IMR-90 (cell line): Measurements from ENCODE around the gene EXO1. TPM values are rescaled to one million over a fixed set of nuclear protein-coding genes. Genes with fewer than 3 reads are reported as not detected.

Experiments used
- ATAC-seq: fragments of 200-7000 bp; cut with Tn5 transposase; 2 replicates; pipeline ENCODE4 v1.9.1; 2020; ENCODE audit warnings: low read depth, mild to moderate bottlenecking, moderate library complexity
- BruUV-seq: library from RNA; stranded (reverse); fragments of 400-500 nt; replicated peaks from 2 replicates; lab custom pipeline; 2021; lab: Mats Ljungman, UMichigan
- CTCF ChIA-PET: fragments of 300-600 bp; formaldehyde crosslinking; extraction: SDS; loops from one replicate; lab custom pipeline; 2021; ENCODE audit warnings: antibody characterized with exemption; lab: Yijun Ruan, JAX
- POLR2A ChIA-PET: fragments of 300-600 bp; sonication (Branson Sonifier 250); formaldehyde crosslinking; loops from one replicate; lab custom pipeline; 2022; ENCODE audit warnings: antibody characterized with exemption; ENCODE audit not compliant: unreplicated experiment; lab: Charles Lee
- DNase-seq: peaks from one replicate; pipeline ENCODE4 v3.0.0; 2013
- H2AFZ ChIP-seq: replicated peaks from 2 replicates; pipeline ENCODE3; 2013; ENCODE audit warnings: low read length, mild to moderate bottlenecking; ENCODE audit not compliant: poor library complexity
- H2AK5ac ChIP-seq: 2 replicates; pipeline ENCODE4 v1.6.1; 2013; ENCODE audit warnings: low read depth, low read length, inconsistent platforms
- H2AK9ac ChIP-seq: replicated peaks from 2 replicates; pipeline ENCODE3; 2013; ENCODE audit warnings: mild to moderate bottlenecking, low read depth, low read length, moderate library complexity; ENCODE audit not compliant: poor library complexity
- H2BK120ac ChIP-seq: 2 replicates; pipeline ENCODE4 v1.6.1; 2013; ENCODE audit warnings: low read depth, low read length, inconsistent platforms
- H2BK15ac ChIP-seq: 3 replicates; pipeline ENCODE4 v1.6.1; 2013; ENCODE audit warnings: low read depth, low read length, inconsistent platforms
- H2BK20ac ChIP-seq: 2 replicates; pipeline ENCODE4 v1.6.1; 2013; ENCODE audit warnings: low read depth, mild to moderate bottlenecking, inconsistent platforms, low read length, moderate library complexity
- H2BK5ac ChIP-seq: 2 replicates; pipeline ENCODE4 v1.6.1; 2013; ENCODE audit warnings: mild to moderate bottlenecking, low read depth, low read length, inconsistent platforms; ENCODE audit not compliant: poor library complexity, severe bottlenecking
- H3K14ac ChIP-seq: replicated peaks from 2 replicates; pipeline ENCODE4 v1.6.1; 2013; ENCODE audit warnings: low read depth, low read length, inconsistent platforms
- H3K18ac ChIP-seq: 2 replicates; pipeline ENCODE4 v1.6.1; 2013; ENCODE audit warnings: low read depth, low read length, control low read depth
- H3K23ac ChIP-seq: 2 replicates; pipeline ENCODE4 v1.6.1; 2013; ENCODE audit warnings: low read depth, low read length, inconsistent platforms
- H3K27ac ChIP-seq: 2 replicates; pipeline ENCODE4 v1.5.1; 2013; ENCODE audit warnings: mild to moderate bottlenecking, control low read depth, low read length; ENCODE audit not compliant: insufficient read depth
- H3K27me3 ChIP-seq: 2 replicates; pipeline ENCODE4 v1.6.1; 2013; ENCODE audit warnings: low read length; ENCODE audit not compliant: control insufficient read depth, insufficient read depth
- H3K36me3 ChIP-seq: 2 replicates; pipeline ENCODE4 v1.6.1; 2013; ENCODE audit warnings: low read length, mixed read lengths; ENCODE audit not compliant: control insufficient read depth, insufficient read depth
- H3K4ac ChIP-seq: 2 replicates; pipeline ENCODE4 v1.6.1; 2013; ENCODE audit warnings: low read depth, low read length, inconsistent platforms
- H3K4me1 ChIP-seq: 2 replicates; pipeline ENCODE4 v1.6.1; 2013; ENCODE audit warnings: low read length, mixed read lengths; ENCODE audit not compliant: control insufficient read depth, insufficient read depth
- H3K4me2 ChIP-seq: 2 replicates; pipeline ENCODE4 v1.6.1; 2013; ENCODE audit warnings: low read depth, mild to moderate bottlenecking, control low read depth, low read length, moderate library complexity
- H3K4me3 ChIP-seq: 2 replicates; pipeline ENCODE4 v1.5.1; 2013; ENCODE audit warnings: low read depth, mild to moderate bottlenecking, control low read depth, low read length, moderate library complexity; ENCODE audit not compliant: insufficient read depth
- H3K56ac ChIP-seq: 2 replicates; pipeline ENCODE4 v1.6.1; 2013; ENCODE audit warnings: low read length, inconsistent platforms; ENCODE audit not compliant: insufficient read depth; ENCODE audit errors: extremely low read depth
- H3K79me1 ChIP-seq, 2 experiments: 2 replicates each; pipeline ENCODE4 v1.6.1; 2013; ENCODE audit warnings: low read length in 2 of 2, inconsistent platforms in 1 of 2, low read depth in 1 of 2
- H3K9ac ChIP-seq: 2 replicates; pipeline ENCODE4 v1.6.1; 2013; ENCODE audit warnings: low read depth, low read length, control low read depth
- H3K9me1 ChIP-seq: 2 replicates; pipeline ENCODE4 v1.6.1; 2013; ENCODE audit warnings: low read length, inconsistent platforms; ENCODE audit not compliant: insufficient read depth
- H3K9me3 ChIP-seq: 2 replicates; pipeline ENCODE4 v1.6.1; 2013; ENCODE audit warnings: low read length; ENCODE audit not compliant: control insufficient read depth, insufficient read depth
- H4K20me1 ChIP-seq: 2 replicates; pipeline ENCODE4 v1.6.1; 2013; ENCODE audit warnings: low read length, inconsistent platforms; ENCODE audit not compliant: insufficient read depth
- H4K5ac ChIP-seq: 2 replicates; pipeline ENCODE4 v1.6.1; 2013; ENCODE audit warnings: mild to moderate bottlenecking, low read depth, low read length, control low read depth
- H4K8ac ChIP-seq, 2 experiments: 2 replicates each; pipeline ENCODE4 v1.6.1; 2013; ENCODE audit warnings: low read depth in 2 of 2, low read length in 2 of 2, control low read depth in 1 of 2, inconsistent platforms in 1 of 2
- H4K91ac ChIP-seq: 2 replicates; pipeline ENCODE4 v1.6.1; 2013; ENCODE audit warnings: low read depth, low read length, inconsistent platforms; ENCODE audit not compliant: insufficient read depth
- BHLHE40 ChIP-seq: fragments of 150-350 bp; IDR thresholded peaks from 2 replicates; pipeline ENCODE4 v1.6.1; 2016; ENCODE audit warnings: mild to moderate bottlenecking, low read depth, low read length
- CEBPB ChIP-seq: IDR thresholded peaks from 2 replicates; pipeline ENCODE4 v1.6.1; 2012; ENCODE audit warnings: low read depth, low read length, improper control_type of control experiment
- CTCF ChIP-seq: conservative IDR thresholded peaks from 2 replicates; pipeline ENCODE4 v1.5.1; 2012; ENCODE audit warnings: mild to moderate bottlenecking, low read depth, low read length, improper control_type of control experiment
- ELK1 ChIP-seq: fragments of 150-350 bp; IDR thresholded peaks from 2 replicates; pipeline ENCODE4 v1.6.1; 2016; ENCODE audit warnings: low read depth, mild to moderate bottlenecking, low read length, moderate library complexity, borderline replicate concordance
- FOS ChIP-seq: fragments of 150-350 bp; IDR thresholded peaks from 2 replicates; pipeline ENCODE4 v1.6.1; 2016; ENCODE audit warnings: low read depth, low read length
- MAFK ChIP-seq: IDR thresholded peaks from 2 replicates; pipeline ENCODE4 v1.6.1; 2012; ENCODE audit warnings: low read depth, low read length, improper control_type of control experiment
- MAZ ChIP-seq: IDR thresholded peaks from 2 replicates; pipeline ENCODE4 v1.6.1; 2012; ENCODE audit warnings: low read depth, mild to moderate bottlenecking, low read length, improper control_type of control experiment, moderate library complexity, borderline replicate concordance
- MXI1 ChIP-seq: IDR thresholded peaks from 2 replicates; pipeline ENCODE4 v1.6.1; 2012; ENCODE audit warnings: low read depth, mild to moderate bottlenecking, low read length, moderate library complexity, borderline replicate concordance
- NFE2L2 ChIP-seq: fragments of 150-350 bp; IDR thresholded peaks from 2 replicates; pipeline ENCODE4 v1.6.1; 2016; ENCODE audit warnings: low read depth, mild to moderate bottlenecking, low read length
- POLR2A ChIP-seq: IDR thresholded peaks from 2 replicates; pipeline ENCODE4 v1.6.1; 2012; ENCODE audit warnings: mild to moderate bottlenecking, low read depth, low read length
- RAD21 ChIP-seq: IDR thresholded peaks from 2 replicates; pipeline ENCODE4 v1.6.1; 2012; ENCODE audit warnings: low read length, improper control_type of control experiment
- RCOR1 ChIP-seq: IDR thresholded peaks from 2 replicates; pipeline ENCODE4 v1.6.1; 2012; ENCODE audit warnings: mild to moderate bottlenecking, low read length, improper control_type of control experiment; ENCODE audit not compliant: insufficient replicate concordance
- RFX5 ChIP-seq: IDR thresholded peaks from 2 replicates; pipeline ENCODE4 v1.8.0; 2012; ENCODE audit warnings: low read depth, mild to moderate bottlenecking, low read length, moderate library complexity
- SMC3 ChIP-seq: fragments of 150-350 bp; IDR thresholded peaks from 2 replicates; pipeline ENCODE4 v1.6.1; 2016; ENCODE audit warnings: low read depth, mild to moderate bottlenecking, antibody characterized with exemption, low read length, moderate library complexity
- USF2 ChIP-seq: fragments of 150-350 bp; IDR thresholded peaks from 2 replicates; pipeline ENCODE4 v1.6.1; 2017; ENCODE audit warnings: mild to moderate bottlenecking, antibody characterized with exemption, low read length, low read depth
- WGBS, 2 experiments: methylation state at CpG; one replicate each; pipeline versions ENCODE4 v1.1.5 to v1.1.7; 2013; ENCODE audit warnings: missing lambda C conversion rate in 2 of 2; ENCODE audit not compliant: insufficient read length in 1 of 2; ENCODE audit errors: extremely low coverage in 2 of 2; 5-methylcytosine and 5-hydroxymethylcytosine counted together
- dilution Hi-C: fragments of 300-500 bp; cut with HindIII; formaldehyde crosslinking; loops from one replicate; pipeline ENCODE4 v1.14.3; 2018; ENCODE audit warnings: low sequenced_read_pairs; ENCODE audit not compliant: unreplicated experiment
- in situ Hi-C: fragments of 300-500 bp; cut with MboI; formaldehyde crosslinking; loops from 3 replicates; pipeline ENCODE4 v1.14.3; 2019; ENCODE audit warnings: low sequenced_read_pairs, inconsistent platforms, mixed read lengths
- intact Hi-C: fragments of 100-400 bp; cut with micrococcal nuclease; formaldehyde crosslinking; loops from 2 replicates; pipeline ENCODE4 v1.10.0; 2022
- polyA plus RNA-seq, 3 experiments: library from polyadenylated mRNA; depleted of rRNA; stranded (reverse); fragments of >200 nt; gene quantifications; 2 replicates each; pipeline ENCODE4 v1.2.3, GENCODE V29; 2012; ENCODE audit warnings: low replicate concordance in 1 of 3
- total RNA-seq: library from RNA; depleted of rRNA; stranded (reverse); fragments of >200 nt; gene quantifications from 2 replicates; pipeline ENCODE4 v1.2.3, GENCODE V29; 2012

Gene EXO1
- total and polyA plus RNA-seq, 2 of the 4 experiments (the other 2 are of a cell fraction), result 5.1 to 12.9 TPM

GRCh38 chr1:241934866-241935265, 86.9 kb downstream of the EXO1 start:
- no peak overlapping the region for H4K8ac ChIP-seq
- H4K5ac ChIP-seq, result no peak overlapping the region
- H4K20me1 ChIP-seq, result no peaks in the 10 kb centered on the region
- H3K79me1 ChIP-seq, result no peaks in the 10 kb centered on the region
- H3K36me3 ChIP-seq, result no peaks in the 10 kb centered on the region
- H2AK9ac ChIP-seq, result no peak overlapping the region
- peak overlapping the region; percentile 32 for H2AFZ ChIP-seq
- H3K9me1 ChIP-seq, result no peaks in the 10 kb centered on the region
- no peak overlapping the region for H3K4me3 ChIP-seq
- H3K18ac ChIP-seq, result no peak overlapping the region
- H2AK5ac ChIP-seq, result no peak overlapping the region
- intact Hi-C loops, result no loop called here
- H3K14ac ChIP-seq, result no peak overlapping the region
- in situ Hi-C loops, result no loop called here
- POLR2A ChIA-PET, result no interaction called here
- H3K27me3 ChIP-seq, result no peaks in the 10 kb centered on the region
- no peak overlapping the region for H3K9ac ChIP-seq
- H3K4me1 ChIP-seq, result no peaks in the 10 kb centered on the region
- H3K56ac ChIP-seq, result no peak overlapping the region
- no peaks in the 10 kb centered on the region for H3K9me3 ChIP-seq
- no peak overlapping the region for H2BK20ac ChIP-seq
- DNase-seq (no peak), ATAC-seq (no peak)
- CTCF ChIA-PET, result no interaction called here
- no peak overlapping the region for H4K91ac ChIP-seq
- no peak overlapping the region for H3K4ac ChIP-seq
- H2BK5ac ChIP-seq, result no peak overlapping the region
- no peak overlapping the region for H3K4me2 ChIP-seq
- dilution Hi-C loops, result no loop called here
- TF ChIP-seq RFX5, result no peak
- no peak for TF ChIP-seq BHLHE40
- no peak for TF ChIP-seq NFE2L2
- TF ChIP-seq MAZ, result no peak
- TF ChIP-seq SMC3, result no peak
- TF ChIP-seq FOS, result no peak
- TF ChIP-seq POLR2A, result no peak
- no peak for TF ChIP-seq RCOR1
- no peak for TF ChIP-seq USF2
- TF ChIP-seq CTCF, result no peak
- TF ChIP-seq MAFK, result no peak
- TF ChIP-seq MXI1, result no peak
- no peak for TF ChIP-seq RAD21
- no peak for TF ChIP-seq CEBPB
- TF ChIP-seq ELK1, result no peak
- no peak overlapping the region for H2BK120ac ChIP-seq
- no TSS peak for BruUV-seq
- no peak overlapping the region for H2BK15ac ChIP-seq
- 43% methylated on average over 5 of the region's 7 CpGs; no CpG with 5 or more reads in 1 of the 2 experiments for WGBS, 2 experiments
- no peak overlapping the region for H3K23ac ChIP-seq
- no peak overlapping the region for H3K27ac ChIP-seq
